H9 (cell line): ENCODE results near the gene DCBLD1. TPM values are rescaled to one million over a fixed set of nuclear protein-coding genes. Genes with fewer than 3 reads are reported as not detected.

Source experiments
- DNase-seq: peaks from one replicate; pipeline ENCODE4 v3.0.0-alpha.2; 2017
- H2AFZ ChIP-seq: one replicate; pipeline ENCODE4 v1.6.1; 2013; ENCODE audit warnings: mild to moderate bottlenecking, low read length, control low read depth, moderate library complexity
- H2AK5ac ChIP-seq: 2 replicates; pipeline ENCODE4 v1.6.1; 2013; ENCODE audit warnings: low read length, control low read depth, mixed read lengths; ENCODE audit not compliant: insufficient read length
- H2BK120ac ChIP-seq: one replicate; pipeline ENCODE4 v1.6.1; 2013; ENCODE audit warnings: low read depth, mild to moderate bottlenecking, low read length, control low read depth, inconsistent platforms; ENCODE audit not compliant: poor library complexity, severe bottlenecking
- H2BK12ac ChIP-seq: 2 replicates; pipeline ENCODE4 v1.6.1; 2013; ENCODE audit warnings: low read length, control low read depth, mixed read lengths, low read depth; ENCODE audit not compliant: insufficient read length
- H2BK15ac ChIP-seq: 2 replicates; pipeline ENCODE4 v1.6.1; 2013; ENCODE audit warnings: low read depth, low read length, control low read depth
- H2BK20ac ChIP-seq: one replicate; pipeline ENCODE4 v1.6.1; 2013; ENCODE audit warnings: low read depth, mild to moderate bottlenecking, low read length, control low read depth, inconsistent platforms; ENCODE audit not compliant: poor library complexity, severe bottlenecking
- H2BK5ac ChIP-seq: 2 replicates; pipeline ENCODE4 v1.6.1; 2013; ENCODE audit warnings: low read length, control low read depth, mixed read lengths; ENCODE audit not compliant: insufficient read length
- H3K14ac ChIP-seq: 2 replicates; pipeline ENCODE4 v1.6.1; 2013; ENCODE audit warnings: low read length, control low read depth; ENCODE audit not compliant: insufficient read depth
- H3K18ac ChIP-seq: 2 replicates; pipeline ENCODE4 v1.6.1; 2013; ENCODE audit warnings: low read depth, mild to moderate bottlenecking, mixed read lengths, low read length, control low read depth; ENCODE audit not compliant: insufficient read length
- H3K23ac ChIP-seq: 2 replicates; pipeline ENCODE4 v1.6.1; 2013; ENCODE audit warnings: low read length, control low read depth, mixed read lengths, low read depth; ENCODE audit not compliant: insufficient read length
- H3K23me2 ChIP-seq: 2 replicates; pipeline ENCODE4 v1.6.1; 2013; ENCODE audit warnings: low read depth, mild to moderate bottlenecking, mixed read lengths, low read length, control low read depth; ENCODE audit not compliant: insufficient read length, poor library complexity, severe bottlenecking
- H3K27ac ChIP-seq: 2 replicates; pipeline ENCODE4 v1.5.1; 2013; ENCODE audit warnings: low read length, control low read depth, mixed read lengths, low read depth; ENCODE audit not compliant: insufficient read length
- H3K27me3 ChIP-seq: 2 replicates; pipeline ENCODE4 v1.6.1; 2013; ENCODE audit warnings: low read length, control low read depth, inconsistent platforms; ENCODE audit not compliant: insufficient read depth
- H3K4ac ChIP-seq: 2 replicates; pipeline ENCODE4 v1.6.1; 2013; ENCODE audit warnings: low read depth, mild to moderate bottlenecking, control low read depth, inconsistent platforms, low read length, moderate library complexity
- H3K4me1 ChIP-seq: 2 replicates; pipeline ENCODE4 v1.6.1; 2013; ENCODE audit warnings: low read length, control low read depth, inconsistent platforms; ENCODE audit not compliant: insufficient read depth
- H3K4me2 ChIP-seq: 2 replicates; pipeline ENCODE4 v1.6.1; 2013; ENCODE audit warnings: low read length, control low read depth, mixed read lengths; ENCODE audit not compliant: insufficient read length, insufficient read depth
- H3K56ac ChIP-seq: 2 replicates; pipeline ENCODE4 v1.6.1; 2013; ENCODE audit warnings: low read depth, mild to moderate bottlenecking, mixed read lengths, low read length, control low read depth; ENCODE audit not compliant: insufficient read length
- H3K79me1 ChIP-seq: 2 replicates; pipeline ENCODE4 v1.6.1; 2013; ENCODE audit warnings: low read depth, mild to moderate bottlenecking, moderate library complexity, low read length, control low read depth, inconsistent platforms; ENCODE audit not compliant: insufficient read depth, poor library complexity, severe bottlenecking
- H3K79me2 ChIP-seq: 2 replicates; pipeline ENCODE4 v1.6.1; 2013; ENCODE audit warnings: low read length, control low read depth, inconsistent platforms; ENCODE audit not compliant: insufficient read depth
- H3K9ac ChIP-seq: 2 replicates; pipeline ENCODE4 v1.6.1; 2013; ENCODE audit warnings: low read length, control low read depth, mixed read lengths; ENCODE audit not compliant: insufficient read length; ENCODE audit errors: extremely low read depth
- H3K9me3 ChIP-seq: one replicate; pipeline ENCODE4 v1.6.1; 2013; ENCODE audit warnings: low read depth, low read length, inconsistent platforms; ENCODE audit not compliant: control insufficient read depth
- H3T11ph ChIP-seq: one replicate; pipeline ENCODE4 v1.6.1; 2013; ENCODE audit warnings: mild to moderate bottlenecking, low read length, control low read depth, inconsistent platforms
- H4K20me1 ChIP-seq: one replicate; pipeline ENCODE4 v1.6.1; 2013; ENCODE audit not compliant: control insufficient read depth, insufficient read length, insufficient read depth
- H4K5ac ChIP-seq: 2 replicates; pipeline ENCODE4 v1.6.1; 2013; ENCODE audit warnings: low read depth, mild to moderate bottlenecking, mixed read lengths, low read length, control low read depth; ENCODE audit not compliant: insufficient read length
- H4K8ac ChIP-seq: replicated peaks from 2 replicates; pipeline ENCODE4 v1.6.1; 2013; ENCODE audit warnings: low read length, control low read depth, mixed read lengths, low read depth; ENCODE audit not compliant: insufficient read length
- H4K91ac ChIP-seq: 2 replicates; pipeline ENCODE4 v1.6.1; 2013; ENCODE audit warnings: low read depth, mild to moderate bottlenecking, moderate library complexity, mixed read lengths, low read length, control low read depth; ENCODE audit not compliant: insufficient read length
- H3K27ac Mint-ChIP-seq, 3 experiments: 2 replicates in 2 of 3; 3 replicates in 1 of 3; pipeline ENCODE4 v1.8.0; 2020 to 2021; ENCODE audit warnings: mixed read lengths in 3 of 3, mild to moderate bottlenecking in 1 of 3, moderate library complexity in 1 of 3
- H3K27me3 Mint-ChIP-seq: 2 replicates; pipeline ENCODE4 v1.8.0; 2021; ENCODE audit warnings: low read depth, mild to moderate bottlenecking, moderate library complexity, mixed read lengths
- H3K36me3 Mint-ChIP-seq, 3 experiments: 2 replicates in 2 of 3; 3 replicates in 1 of 3; pipeline ENCODE4 v1.8.0; 2020 to 2021; ENCODE audit warnings: low read depth in 3 of 3, mixed read lengths in 3 of 3; ENCODE audit not compliant: insufficient read depth in 1 of 3
- H3K4me1 Mint-ChIP-seq, 2 experiments: 2 replicates each; pipeline ENCODE4 v1.8.0; 2020; ENCODE audit warnings: mixed read lengths in 2 of 2
- H3K4me3 Mint-ChIP-seq, 2 experiments: 2 replicates in 1 of 2; 3 replicates in 1 of 2; pipeline ENCODE4 v1.8.0; 2020 to 2021; ENCODE audit warnings: mild to moderate bottlenecking in 2 of 2, mixed read lengths in 2 of 2, moderate library complexity in 1 of 2
- H3K9me3 Mint-ChIP-seq, 2 experiments: 2 replicates in 1 of 2; 3 replicates in 1 of 2; pipeline ENCODE4 v1.8.0; 2020; ENCODE audit warnings: mild to moderate bottlenecking in 2 of 2, mixed read lengths in 2 of 2, moderate library complexity in 1 of 2
- WGBS: extraction: QIAGEN DNeasy Blood & Tissue Kit; methylation state at CpG from one replicate; pipeline ENCODE4 v1.1.7; 2013; ENCODE audit warnings: missing lambda C conversion rate, low lambda C conversion rate, mixed read lengths; ENCODE audit not compliant: insufficient read length; ENCODE audit errors: extremely low coverage; 5-methylcytosine and 5-hydroxymethylcytosine counted together
- total RNA-seq: library from RNA; stranded (reverse); gene quantifications from 2 replicates; pipeline ENCODE4 v1.2.1, GENCODE V29; 2021
- TF ChIP-seq, protein P1 (sequence below): fragments of 200-600 bp; sonication (generic); conservative IDR thresholded peaks from 3 replicates; pipeline ENCODE4 v1.8.0; 2021; ENCODE audit warnings: antibody characterized with exemption, mild to moderate bottlenecking

DCBLD1 gene
- total RNA-seq, 1 experiment from 2014 or later, result 10.1 TPM

DNA sequence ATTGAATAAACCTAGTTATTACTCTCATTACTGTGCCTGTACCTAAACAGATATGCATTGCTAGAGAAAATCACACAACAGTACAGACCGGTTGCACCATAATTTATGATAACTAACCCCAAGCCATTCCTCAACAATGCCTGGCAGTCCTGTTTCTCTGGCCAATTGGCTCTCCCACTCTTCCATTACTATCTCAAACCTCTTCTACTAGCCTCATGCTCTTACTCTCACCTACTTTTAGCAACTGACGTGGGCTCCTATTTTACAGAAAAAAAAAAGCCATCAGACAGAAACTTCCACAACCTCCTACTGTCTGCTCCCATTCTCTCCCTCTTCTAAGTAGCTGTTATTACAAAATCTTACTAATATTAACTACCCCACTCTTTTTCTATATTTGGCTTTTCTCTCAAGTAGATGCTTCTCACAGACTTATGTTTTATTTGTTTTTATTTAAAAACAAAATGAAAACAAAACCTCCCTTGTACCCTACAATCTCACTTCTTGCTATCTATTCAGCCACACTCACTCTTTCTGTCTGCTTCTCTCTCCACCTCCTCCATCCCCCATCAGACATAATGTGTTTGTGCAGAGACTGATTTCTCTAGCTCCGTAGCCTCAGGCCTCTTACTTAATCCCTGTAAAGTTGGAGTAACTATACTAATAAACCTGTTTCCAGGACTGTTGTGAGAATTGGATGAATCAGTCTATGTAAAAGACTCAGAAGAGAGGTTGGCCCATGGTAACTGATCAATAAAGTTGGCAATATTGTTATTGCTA lies 110.7 kb downstream of the DCBLD1 start:
- Histone ChIP-seq H3K27me3 (no peaks in the 10 kb centered on the region), H3K9me3 (no peaks in the 10 kb centered on the region), H2AK5ac (no peak overlapping the region), H2BK20ac (no peak overlapping the region), H3K9ac (no peak overlapping the region), H3K18ac (no peak overlapping the region), H3K56ac (no peak overlapping the region), H3K4me1 (no peaks in the 10 kb centered on the region), H3K4ac (no peak overlapping the region), H2BK15ac (no peak overlapping the region), H3K27ac (no peak overlapping the region), H3K79me1 (no peaks in the 10 kb centered on the region), H4K20me1 (no peaks in the 10 kb centered on the region), H4K8ac (no peak overlapping the region), H2BK120ac (no peak overlapping the region), H3T11ph (no peak overlapping the region), H3K4me2 (no peak overlapping the region), H3K14ac (no peak overlapping the region), H4K5ac (no peak overlapping the region), H2BK5ac (no peak overlapping the region), H3K23me2 (no peaks in the 10 kb centered on the region), H3K79me2 (peaks cover 2% of the 10 kb centered on the region; the same call in 1 of the 2 replicates), H4K91ac (no peak overlapping the region), H2AFZ (no peak overlapping the region), H3K23ac (no peak overlapping the region), H2BK12ac (no peak overlapping the region)
- H3K9me3 Mint-ChIP-seq, result peaks cover 13 to 15% of the 10 kb centered on the region in 2 experiments; a peak in 3 of 5 replicates
- H3K4me1 Mint-ChIP-seq, result no peaks in the 10 kb centered on the region
- H3K36me3 Mint-ChIP-seq, result peaks cover 16 to 38% (median 37%) of the 10 kb centered on the region in 3 experiments
- H3K27me3 Mint-ChIP-seq, result no peaks in the 10 kb centered on the region
- H3K4me3 Mint-ChIP-seq, result no peak overlapping the region
- TF ChIP-seq, protein P1, sequence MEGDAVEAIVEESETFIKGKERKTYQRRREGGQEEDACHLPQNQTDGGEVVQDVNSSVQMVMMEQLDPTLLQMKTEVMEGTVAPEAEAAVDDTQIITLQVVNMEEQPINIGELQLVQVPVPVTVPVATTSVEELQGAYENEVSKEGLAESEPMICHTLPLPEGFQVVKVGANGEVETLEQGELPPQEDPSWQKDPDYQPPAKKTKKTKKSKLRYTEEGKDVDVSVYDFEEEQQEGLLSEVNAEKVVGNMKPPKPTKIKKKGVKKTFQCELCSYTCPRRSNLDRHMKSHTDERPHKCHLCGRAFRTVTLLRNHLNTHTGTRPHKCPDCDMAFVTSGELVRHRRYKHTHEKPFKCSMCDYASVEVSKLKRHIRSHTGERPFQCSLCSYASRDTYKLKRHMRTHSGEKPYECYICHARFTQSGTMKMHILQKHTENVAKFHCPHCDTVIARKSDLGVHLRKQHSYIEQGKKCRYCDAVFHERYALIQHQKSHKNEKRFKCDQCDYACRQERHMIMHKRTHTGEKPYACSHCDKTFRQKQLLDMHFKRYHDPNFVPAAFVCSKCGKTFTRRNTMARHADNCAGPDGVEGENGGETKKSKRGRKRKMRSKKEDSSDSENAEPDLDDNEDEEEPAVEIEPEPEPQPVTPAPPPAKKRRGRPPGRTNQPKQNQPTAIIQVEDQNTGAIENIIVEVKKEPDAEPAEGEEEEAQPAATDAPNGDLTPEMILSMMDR, result no peak
- no CpG with 5 or more reads among the region's 3 CpGs for WGBS
- no peak overlapping the region for H3K27ac Mint-ChIP-seq
- no peak for DNase-seq
